GOT3 (cell line): ENCODE data around the gene RASSF8.

ENCODE experiments used
- DNase-seq: peaks from one replicate; lab custom pipeline; 2025; ENCODE audit warnings: mixed read lengths; lab: John Stamatoyannopoulos, UW

RASSF8 gene

GRCh38 chr12:25993901-25994651, 35.6 kb downstream of the RASSF8 start:
- no peak for DNase-seq

GRCh38 chr12:25994901-25995625, 36.6 kb downstream of the RASSF8 start:
- DNase-seq, result no peak

GRCh38 chr12:25995906-25996305, 37.4 kb downstream of the RASSF8 start:
- DNase-seq, result no peak

GRCh38 chr12:25996677-25997076, 38.2 kb downstream of the RASSF8 start:
- no peak for DNase-seq

- DNase-seq, result no peak
Observed at GRCh38 chr12:25997201-25997963, 38.9 kb downstream of the RASSF8 start.

GRCh38 chr12:26000898-26001297, 42.4 kb downstream of the RASSF8 start:
- DNase-seq, result no peak

GRCh38 chr12:26001530-26001929, 43.0 kb downstream of the RASSF8 start:
- DNase-seq, result no peak

- no peak for DNase-seq
Observed at GRCh38 chr12:26003065-26003464, 44.6 kb downstream of the RASSF8 start.

GRCh38 chr12:26007566-26007965, 49.1 kb downstream of the RASSF8 start:
- DNase-seq, result no peak

GRCh38 chr12:26009593-26009992, 51.1 kb downstream of the RASSF8 start:
- DNase-seq, result no peak

- no peak for DNase-seq
Observed at GRCh38 chr12:26010293-26010821, 51.9 kb downstream of the RASSF8 start.

- DNase-seq, result no peak
Observed at GRCh38 chr12:26011099-26011498, 52.6 kb downstream of the RASSF8 start.

GRCh38 chr12:26014085-26014484, 55.6 kb downstream of the RASSF8 start:
- DNase-seq, result no peak

- no peak for DNase-seq
Observed at GRCh38 chr12:26016516-26016915, 58.0 kb downstream of the RASSF8 start.

- DNase-seq, result no peak
Observed at GRCh38 chr12:26017484-26018211, 59.2 kb downstream of the RASSF8 start.

- no peak for DNase-seq
Observed at GRCh38 chr12:26018926-26019325, 60.4 kb downstream of the RASSF8 start.

GRCh38 chr12:26021534-26021933, 63.1 kb downstream of the RASSF8 start:
- no peak for DNase-seq

- no peak for DNase-seq
Observed at GRCh38 chr12:26022043-26022442, 63.6 kb downstream of the RASSF8 start.

- DNase-seq, result no peak
Observed at GRCh38 chr12:26026713-26027112, 68.2 kb downstream of the RASSF8 start.

GRCh38 chr12:26027401-26027800, 68.9 kb downstream of the RASSF8 start:
- no peak for DNase-seq

GRCh38 chr12:26028953-26029735, 70.7 kb downstream of the RASSF8 start:
- no peak for DNase-seq
